ENCODE data around the gene PDS5B.

DNA sequence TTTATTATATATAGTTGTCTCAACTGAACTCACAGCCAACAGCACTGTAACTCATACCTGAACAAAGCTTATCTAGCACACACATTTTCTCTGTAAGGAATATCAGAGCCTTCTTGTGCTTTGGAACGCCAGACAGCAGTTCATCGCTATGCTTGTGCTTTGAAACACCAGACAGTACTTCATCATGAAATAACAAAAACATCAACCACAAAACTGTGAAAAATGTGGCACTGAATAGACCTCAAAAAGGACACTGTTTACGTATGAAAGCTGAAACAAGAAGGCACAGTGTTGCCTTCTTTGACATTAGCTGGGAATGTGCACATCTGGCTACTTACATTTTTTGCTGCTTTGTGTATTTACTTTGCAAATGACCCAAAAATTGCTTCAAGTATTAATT lies 160.2 kb downstream of the PDS5B start:
- no peak for TF ChIP-seq EZH2 (IDR thresholded peaks at IDR 0.05; ENCODE audit: borderline replicate concordance, low read length)
- TF ChIP-seq, protein P1, sequence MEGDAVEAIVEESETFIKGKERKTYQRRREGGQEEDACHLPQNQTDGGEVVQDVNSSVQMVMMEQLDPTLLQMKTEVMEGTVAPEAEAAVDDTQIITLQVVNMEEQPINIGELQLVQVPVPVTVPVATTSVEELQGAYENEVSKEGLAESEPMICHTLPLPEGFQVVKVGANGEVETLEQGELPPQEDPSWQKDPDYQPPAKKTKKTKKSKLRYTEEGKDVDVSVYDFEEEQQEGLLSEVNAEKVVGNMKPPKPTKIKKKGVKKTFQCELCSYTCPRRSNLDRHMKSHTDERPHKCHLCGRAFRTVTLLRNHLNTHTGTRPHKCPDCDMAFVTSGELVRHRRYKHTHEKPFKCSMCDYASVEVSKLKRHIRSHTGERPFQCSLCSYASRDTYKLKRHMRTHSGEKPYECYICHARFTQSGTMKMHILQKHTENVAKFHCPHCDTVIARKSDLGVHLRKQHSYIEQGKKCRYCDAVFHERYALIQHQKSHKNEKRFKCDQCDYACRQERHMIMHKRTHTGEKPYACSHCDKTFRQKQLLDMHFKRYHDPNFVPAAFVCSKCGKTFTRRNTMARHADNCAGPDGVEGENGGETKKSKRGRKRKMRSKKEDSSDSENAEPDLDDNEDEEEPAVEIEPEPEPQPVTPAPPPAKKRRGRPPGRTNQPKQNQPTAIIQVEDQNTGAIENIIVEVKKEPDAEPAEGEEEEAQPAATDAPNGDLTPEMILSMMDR (conservative IDR thresholded peaks at IDR 0.05 in 1 of 2, IDR thresholded peaks at IDR 0.05 in 1 of 2; ENCODE audit: extremely low read depth in 1 of 2, insufficient read depth in 1 of 2, low read depth in 1 of 2, low read length in 2 of 2), result no peak

Measured in mammary epithelial cell (primary cell).